HepG2 (cell line): ENCODE results near the gene SPIB. TPM values are rescaled to one million over a fixed set of nuclear protein-coding genes. Genes with fewer than 3 reads are reported as not detected.

Experiments used
- ARID4A ChIP-seq: sonication (generic); formaldehyde crosslinking; IDR thresholded peaks from 2 replicates; pipeline ENCODE4 v1.5.0; 2020; ENCODE audit warnings: mild to moderate bottlenecking, missing genetic modification reagents, borderline replicate concordance
- BATF2 ChIP-seq: sonication (generic); formaldehyde crosslinking; IDR thresholded peaks from 2 replicates; pipeline ENCODE4 v1.8.0; 2022; ENCODE audit warnings: mild to moderate bottlenecking, missing genetic modification reagents, moderate library complexity
- HDAC1 ChIP-seq: sonication (generic); formaldehyde crosslinking; IDR thresholded peaks from 2 replicates; pipeline ENCODE4 v1.5.1; 2020; ENCODE audit warnings: mild to moderate bottlenecking, missing genetic modification reagents
- HOXA3 ChIP-seq: sonication (generic); formaldehyde crosslinking; IDR thresholded peaks from 2 replicates; pipeline ENCODE4 v1.5.0; 2020; ENCODE audit warnings: missing genetic modification reagents
- RXRA ChIP-seq: sonication (generic); formaldehyde crosslinking; IDR thresholded peaks from 2 replicates; pipeline ENCODE4 v1.5.1; 2020; ENCODE audit warnings: missing genetic modification reagents
- ZBTB26 ChIP-seq: IDR thresholded peaks from 2 replicates; pipeline ENCODE4 v1.6.1; 2016; ENCODE audit warnings: missing compliant biosample characterization, missing genetic modification reagents, borderline replicate concordance
- ZBTB8A ChIP-seq: sonication (generic); formaldehyde crosslinking; IDR thresholded peaks from 2 replicates; pipeline ENCODE4 v1.4.0; 2020; ENCODE audit warnings: mild to moderate bottlenecking, low read depth, missing genetic modification reagents, borderline replicate concordance
- ZFP41 ChIP-seq: sonication (generic); formaldehyde crosslinking; IDR thresholded peaks from 2 replicates; pipeline ENCODE4 v1.4.0; 2020; ENCODE audit warnings: mild to moderate bottlenecking, missing genetic modification reagents, borderline replicate concordance
- ZFX ChIP-seq: sonication (generic); formaldehyde crosslinking; IDR thresholded peaks from 2 replicates; pipeline ENCODE4 v1.4.0; 2020; ENCODE audit warnings: mild to moderate bottlenecking, low read depth, missing genetic modification reagents, moderate library complexity
- ZNF274 ChIP-seq: sonication (generic); formaldehyde crosslinking; IDR thresholded peaks from 2 replicates; pipeline ENCODE4 v1.5.1; 2020; ENCODE audit warnings: mild to moderate bottlenecking, missing genetic modification reagents
- ZNF609 ChIP-seq: sonication (generic); formaldehyde crosslinking; IDR thresholded peaks from 2 replicates; pipeline ENCODE4 v1.4.0; 2020; ENCODE audit warnings: mild to moderate bottlenecking, missing genetic modification reagents, borderline replicate concordance
- ZNF670 ChIP-seq: sonication (generic); formaldehyde crosslinking; IDR thresholded peaks from 2 replicates; pipeline ENCODE4 v1.8.0; 2022; ENCODE audit warnings: mild to moderate bottlenecking, missing genetic modification reagents, borderline replicate concordance
- ZNF75D ChIP-seq: sonication (generic); formaldehyde crosslinking; IDR thresholded peaks from 2 replicates; pipeline ENCODE4 v1.8.1; 2023; ENCODE audit warnings: missing genetic modification reagents, mild to moderate bottlenecking, borderline replicate concordance
- ZNF777 ChIP-seq: sonication (generic); formaldehyde crosslinking; IDR thresholded peaks from 2 replicates; pipeline ENCODE4 v1.4.0; 2020; ENCODE audit warnings: missing genetic modification reagents
- ZNF780A ChIP-seq: sonication (generic); formaldehyde crosslinking; IDR thresholded peaks from 2 replicates; pipeline ENCODE4 v1.8.0; 2022; ENCODE audit warnings: mild to moderate bottlenecking, missing genetic modification reagents, moderate library complexity
- ZNF788 ChIP-seq: sonication (generic); formaldehyde crosslinking; IDR thresholded peaks from 2 replicates; pipeline ENCODE4 v1.5.0; 2020; ENCODE audit warnings: mild to moderate bottlenecking, missing genetic modification reagents, borderline replicate concordance
- polyA plus RNA-seq, 8 experiments: library from polyadenylated mRNA; depleted of rRNA in 3 of 8; stranded (reverse) in 7 of 8; unstranded in 1 of 8; fragments of >200 nt; fragmentation: Illumina TruSeq in 4 of 8; extraction: Trizol in 4 of 8; gene quantifications; 2 replicates each; pipeline versions ENCODE4 v1.2.1 to v1.2.3, GENCODE V29; 2011 to 2016; ENCODE audit warnings: low read depth in 4 of 8, missing spikeins in 1 of 8, mixed read lengths in 1 of 8; ENCODE audit not compliant: insufficient read depth in 1 of 8
- total RNA-seq, 5 experiments: library from RNA; depleted of rRNA; stranded (reverse); fragments of >200 nt; fragmentation: Illumina TruSeq; extraction: Trizol; gene quantifications; 2 replicates each; pipeline ENCODE4 v1.2.3, GENCODE V29; 2016; ENCODE audit warnings: low read depth in 1 of 5

SPIB gene
- total and polyA plus RNA-seq, 2 of the 13 experiments (the other 11 are each of a cell fraction or from before 2014, with no cell fraction given) = 0.04 TPM; not detected in 1

GRCh38 chr19:50431343-50432220, 12.8 kb downstream of the SPIB start (continued):
- no peak; the same call in 1 of the 2 replicates for TF ChIP-seq ZNF788
- TF ChIP-seq BATF2 (CRISPR knock-in tag) = no peak
- TF ChIP-seq ZFP41 = no peak; the same call in 1 of the 2 replicates
- TF ChIP-seq RXRA = 0 out of 2 replicates have a peak, but pooled peaks have one; percentile 28
- peak; percentile 91 for TF ChIP-seq ZFX (CRISPR knock-in tag)
- TF ChIP-seq HOXA3 = peak; percentile 19; the same call in 1 of the 2 replicates
- TF ChIP-seq ZNF274 (CRISPR knock-in tag) = peak; percentile 65; the same call in 1 of the 2 replicates
- no peak for TF ChIP-seq ZNF670 (CRISPR knock-in tag)
- TF ChIP-seq ZNF609 (CRISPR knock-in tag) = no peak
- TF ChIP-seq ZNF75D = no peak
- TF ChIP-seq ZNF777 (CRISPR knock-in tag) = peak; percentile 44; the same call in 1 of the 2 replicates
- TF ChIP-seq ZBTB8A (CRISPR knock-in tag) = no peak
- TF ChIP-seq ARID4A (CRISPR knock-in tag) = 0 out of 2 replicates have a peak, but pooled peaks have one; percentile 14
- peak; percentile 24; the same call in 1 of the 2 replicates for TF ChIP-seq HDAC1 (CRISPR knock-in tag)
- TF ChIP-seq ZNF780A (CRISPR knock-in tag) = no peak
- TF ChIP-seq ZBTB26 (CRISPR knock-in tag) = 0 out of 2 replicates have a peak, but pooled peaks have one; percentile 35
